ENCODE measurements around the gene ASTN2. TPM values are rescaled to one million over a fixed set of nuclear protein-coding genes. Genes with fewer than 3 reads are reported as not detected.

The ASTN2 gene
- total RNA-seq, 1 donor from 2014 or later = 29.0 TPM

DNA sequence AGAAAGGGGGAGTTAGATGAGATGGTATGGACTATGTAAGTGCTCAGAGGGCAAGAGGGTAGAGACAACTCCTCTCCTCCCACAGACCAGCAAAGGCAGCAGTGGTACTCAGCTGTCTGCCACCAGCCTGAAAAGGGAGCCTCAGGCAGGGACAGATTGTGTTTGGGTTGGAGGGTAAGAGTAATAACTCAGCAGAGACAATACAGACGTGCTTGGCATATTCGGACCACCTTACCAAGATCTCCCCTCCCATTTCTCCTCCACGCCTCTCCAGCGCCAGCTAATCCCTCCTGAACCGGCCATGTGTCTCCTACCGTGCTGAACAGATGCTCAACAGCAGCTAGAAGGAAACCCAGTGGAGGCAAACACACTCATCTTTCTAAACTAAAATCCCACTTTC, 180.8 kb downstream of the ASTN2 start:
- H3K4me3 Mint-ChIP-seq (ENCODE audit: low read depth) = no peak overlapping the region
- TF ChIP-seq, protein P1, sequence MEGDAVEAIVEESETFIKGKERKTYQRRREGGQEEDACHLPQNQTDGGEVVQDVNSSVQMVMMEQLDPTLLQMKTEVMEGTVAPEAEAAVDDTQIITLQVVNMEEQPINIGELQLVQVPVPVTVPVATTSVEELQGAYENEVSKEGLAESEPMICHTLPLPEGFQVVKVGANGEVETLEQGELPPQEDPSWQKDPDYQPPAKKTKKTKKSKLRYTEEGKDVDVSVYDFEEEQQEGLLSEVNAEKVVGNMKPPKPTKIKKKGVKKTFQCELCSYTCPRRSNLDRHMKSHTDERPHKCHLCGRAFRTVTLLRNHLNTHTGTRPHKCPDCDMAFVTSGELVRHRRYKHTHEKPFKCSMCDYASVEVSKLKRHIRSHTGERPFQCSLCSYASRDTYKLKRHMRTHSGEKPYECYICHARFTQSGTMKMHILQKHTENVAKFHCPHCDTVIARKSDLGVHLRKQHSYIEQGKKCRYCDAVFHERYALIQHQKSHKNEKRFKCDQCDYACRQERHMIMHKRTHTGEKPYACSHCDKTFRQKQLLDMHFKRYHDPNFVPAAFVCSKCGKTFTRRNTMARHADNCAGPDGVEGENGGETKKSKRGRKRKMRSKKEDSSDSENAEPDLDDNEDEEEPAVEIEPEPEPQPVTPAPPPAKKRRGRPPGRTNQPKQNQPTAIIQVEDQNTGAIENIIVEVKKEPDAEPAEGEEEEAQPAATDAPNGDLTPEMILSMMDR (IDR thresholded peaks at IDR 0.05; ENCODE audit: unreplicated experiment) = no peak

DNA sequence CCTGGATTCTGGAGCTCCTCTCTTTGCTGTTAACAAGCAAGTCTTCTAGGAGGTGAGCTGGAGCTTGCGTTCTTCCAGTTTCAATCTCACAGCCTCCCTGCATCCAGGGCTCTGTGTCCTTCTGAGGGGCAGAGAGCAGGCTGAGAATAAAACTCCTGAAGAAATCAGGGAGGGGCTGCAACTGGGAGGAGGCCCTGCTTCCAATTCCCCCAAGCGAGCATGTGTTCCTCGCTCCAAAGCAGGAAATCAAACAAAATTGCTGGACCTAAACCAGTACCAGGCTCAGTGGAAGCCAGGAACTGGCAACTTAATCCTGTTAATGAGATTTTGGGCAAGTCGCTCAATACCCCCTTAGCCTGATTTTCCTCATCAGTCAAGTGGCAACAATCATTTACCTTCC, 181.8 kb downstream of the ASTN2 start:
- Mint-ChIP-seq H3K4me3 (ENCODE audit: low read depth) (no peak overlapping the region), H3K4me1 (ENCODE audit: low read depth) (peaks cover 3% of the 10 kb centered on the region), H3K27me3 (no peaks in the 10 kb centered on the region), H3K9me3 (ENCODE audit: low read depth) (no peaks in the 10 kb centered on the region), H3K27ac (no peak overlapping the region), H3K36me3 (ENCODE audit: insufficient read depth) (no peaks in the 10 kb centered on the region)
- TF ChIP-seq, protein P1 (IDR thresholded peaks at IDR 0.05; ENCODE audit: unreplicated experiment) = no peak
- DNase-seq (ENCODE audit: low spot score, unreplicated experiment) = no peak

More for the DNA sequence above, 180.8 kb downstream of the ASTN2 start:
- H3K36me3 Mint-ChIP-seq (ENCODE audit: insufficient read depth) = no peaks in the 10 kb centered on the region
- H3K9me3 Mint-ChIP-seq (ENCODE audit: low read depth) = no peaks in the 10 kb centered on the region
- H3K4me1 Mint-ChIP-seq (ENCODE audit: low read depth) = peaks cover 3% of the 10 kb centered on the region
- no peaks in the 10 kb centered on the region for H3K27me3 Mint-ChIP-seq
- DNase-seq (ENCODE audit: low spot score, unreplicated experiment) = no peak
- no peak overlapping the region for H3K27ac Mint-ChIP-seq

DNA sequence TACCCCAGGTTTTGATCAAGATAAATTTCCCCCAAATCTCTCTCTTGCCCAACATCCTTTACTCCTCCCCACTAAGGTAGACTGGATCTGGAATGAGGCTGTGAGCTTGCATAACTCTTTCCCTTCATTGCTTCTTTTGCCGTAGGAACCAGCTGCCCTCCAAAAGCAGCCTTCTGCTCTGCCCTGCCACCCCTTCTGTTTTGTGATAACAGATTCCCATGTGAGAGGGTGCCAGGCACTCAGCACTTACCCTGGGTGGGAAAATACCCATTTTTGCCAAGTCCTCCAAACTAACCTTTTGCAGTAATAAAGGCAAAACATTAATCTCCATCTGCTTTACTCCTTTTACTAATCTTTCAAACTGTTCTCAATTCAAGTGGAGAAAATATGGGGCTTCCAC, 182.6 kb downstream of the ASTN2 start:
- Mint-ChIP-seq H3K27me3 (no peaks in the 10 kb centered on the region), H3K9me3 (ENCODE audit: low read depth) (no peaks in the 10 kb centered on the region), H3K27ac (no peak overlapping the region), H3K4me3 (ENCODE audit: low read depth) (no peak overlapping the region), H3K4me1 (ENCODE audit: low read depth) (peaks cover 3% of the 10 kb centered on the region), H3K36me3 (ENCODE audit: insufficient read depth) (no peaks in the 10 kb centered on the region)
- no peak for DNase-seq (ENCODE audit: low spot score, unreplicated experiment)
- TF ChIP-seq, protein P1 (IDR thresholded peaks at IDR 0.05; ENCODE audit: unreplicated experiment) = no peak

DNA sequence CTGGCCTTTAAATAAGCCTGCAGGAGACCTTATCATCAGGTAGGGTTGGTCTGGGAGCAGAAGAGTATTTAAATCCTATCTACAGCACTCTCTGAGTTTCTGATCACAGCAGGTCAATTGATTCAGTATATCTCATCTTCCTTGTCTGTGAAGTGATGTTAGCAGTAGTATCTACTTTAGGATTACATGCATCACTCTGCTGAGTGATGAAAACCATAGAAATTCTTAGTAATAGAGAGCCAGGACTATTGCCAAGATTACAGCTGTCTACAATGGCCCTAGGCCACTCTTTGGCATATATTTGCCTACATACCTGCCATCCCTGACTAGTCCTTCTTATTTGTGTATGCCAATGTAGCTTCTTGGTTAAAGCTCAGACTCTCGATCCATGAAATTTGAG, 183.8 kb downstream of the ASTN2 start:
- Mint-ChIP-seq H3K4me3 (ENCODE audit: low read depth) (no peak overlapping the region), H3K4me1 (ENCODE audit: low read depth) (peaks cover 3% of the 10 kb centered on the region), H3K27me3 (no peaks in the 10 kb centered on the region), H3K9me3 (ENCODE audit: low read depth) (no peaks in the 10 kb centered on the region), H3K36me3 (ENCODE audit: insufficient read depth) (no peaks in the 10 kb centered on the region), H3K27ac (no peak overlapping the region)
- TF ChIP-seq, protein P1 (IDR thresholded peaks at IDR 0.05; ENCODE audit: unreplicated experiment) = no peak
- no peak for DNase-seq (ENCODE audit: low spot score, unreplicated experiment)

DNA sequence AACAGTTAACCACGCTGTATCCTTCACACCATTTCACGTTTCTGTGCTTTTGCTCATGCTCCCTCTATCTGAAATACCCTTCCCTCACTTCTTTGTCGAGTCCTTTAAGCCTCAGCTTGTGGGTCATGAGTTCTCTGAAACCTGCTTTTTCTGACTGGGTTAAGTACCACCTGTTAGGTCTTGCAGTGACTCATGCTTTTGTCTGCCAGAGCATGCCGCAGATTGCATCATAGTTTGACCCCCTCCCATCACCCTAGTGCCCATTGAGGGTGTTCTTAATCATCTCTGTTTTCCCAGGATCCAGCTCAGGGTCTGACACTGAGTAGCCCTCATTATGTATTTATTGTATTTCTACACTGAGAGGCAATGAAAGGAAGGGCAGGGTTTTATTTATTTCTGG, 190.2 kb downstream of the ASTN2 start:
- DNase-seq (ENCODE audit: low spot score, unreplicated experiment) = no peak
- Mint-ChIP-seq H3K36me3 (ENCODE audit: insufficient read depth) (no peaks in the 10 kb centered on the region), H3K4me3 (ENCODE audit: low read depth) (no peak overlapping the region), H3K4me1 (ENCODE audit: low read depth) (peaks cover 4% of the 10 kb centered on the region), H3K27me3 (no peaks in the 10 kb centered on the region), H3K27ac (no peak overlapping the region), H3K9me3 (ENCODE audit: low read depth) (no peaks in the 10 kb centered on the region)
- TF ChIP-seq, protein P1 (IDR thresholded peaks at IDR 0.05; ENCODE audit: unreplicated experiment) = no peak

All from progenitor cell of endocrine pancreas (in vitro differentiated cells).